Common myeloid progenitor, CD34-positive (primary cell): ENCODE data around the gene OLFM2.

Experiments
- CTCF ChIA-PET: fragments of 350-600 bp; sonication (Branson Sonifier 250); formaldehyde crosslinking; loops from one replicate; lab custom pipeline; 2021; ENCODE audit warnings: antibody characterized with exemption; lab: Charles Lee
- POLR2A ChIA-PET: fragments of 350-600 bp; sonication (Branson Sonifier 250); formaldehyde crosslinking; loops from one replicate; lab custom pipeline; 2021; ENCODE audit warnings: antibody characterized with exemption; lab: Charles Lee
- DNase-seq, 3 donors: peaks; one replicate each; pipeline versions ENCODE4 v3.0.0 to v3.0.0-alpha.2; 2013
- H3K27ac ChIP-seq, 2 experiments: 1 replicate in 1 of 2; 2 replicates in 1 of 2; pipeline ENCODE4 v1.7.0; 2013; ENCODE audit warnings: inconsistent platforms in 2 of 2, low read length in 2 of 2, mild to moderate bottlenecking in 2 of 2, low read depth in 1 of 2, moderate library complexity in 1 of 2; ENCODE audit not compliant: severe bottlenecking in 2 of 2, insufficient read depth in 1 of 2, poor library complexity in 1 of 2
- H3K27me3 ChIP-seq, 5 experiments: replicated peaks in 2 of 5; 1 replicate in 3 of 5; 2 replicates in 2 of 5; pipeline versions ENCODE4 v1.6.1 to v1.7.0; 2013; ENCODE audit warnings: low read length in 4 of 5, mild to moderate bottlenecking in 2 of 5, moderate library complexity in 2 of 5, inconsistent platforms in 1 of 5; ENCODE audit not compliant: insufficient read depth in 5 of 5, control insufficient read depth in 4 of 5
- H3K36me3 ChIP-seq, 4 experiments: 1 replicate in 2 of 4; 2 replicates in 2 of 4; pipeline versions ENCODE4 v1.6.1 to v1.7.0; 2013; ENCODE audit warnings: low read length in 3 of 4, control low read depth in 1 of 4, mild to moderate bottlenecking in 1 of 4; ENCODE audit not compliant: control insufficient read depth in 4 of 4, insufficient read depth in 4 of 4
- H3K4me1 ChIP-seq, 4 experiments: 1 replicate in 3 of 4; 2 replicates in 1 of 4; pipeline versions ENCODE4 v1.6.1 to v1.7.1; 2013; ENCODE audit warnings: low read length in 3 of 4, mild to moderate bottlenecking in 3 of 4, control low read depth in 1 of 4, inconsistent platforms in 1 of 4, moderate library complexity in 1 of 4; ENCODE audit not compliant: control insufficient read depth in 4 of 4, insufficient read depth in 4 of 4; ENCODE audit errors: control extremely low read depth in 1 of 4
- H3K4me3 ChIP-seq, 7 experiments: 1 replicate in 4 of 7; 2 replicates in 3 of 7; pipeline versions ENCODE4 v1.5.1 to v1.7.0; 2013; ENCODE audit warnings: mild to moderate bottlenecking in 7 of 7, low read length in 6 of 7, moderate library complexity in 6 of 7, inconsistent platforms in 2 of 7, low read depth in 2 of 7, control low read depth in 1 of 7; ENCODE audit not compliant: insufficient read depth in 4 of 7, control insufficient read depth in 1 of 7; ENCODE audit errors: extremely low read depth in 1 of 7
- H3K9me3 ChIP-seq, 5 experiments: 1 replicate in 4 of 5; 2 replicates in 1 of 5; pipeline versions ENCODE4 v1.6.1 to v1.7.1; 2013; ENCODE audit warnings: low read length in 4 of 5, mild to moderate bottlenecking in 2 of 5, inconsistent platforms in 1 of 5, low read depth in 1 of 5, moderate library complexity in 1 of 5; ENCODE audit not compliant: control insufficient read depth in 4 of 5, insufficient read depth in 2 of 5; ENCODE audit errors: control extremely low read depth in 1 of 5
- WGBS: methylation state at CpG from one replicate; pipeline ENCODE4 v1.1.5; 2013; ENCODE audit not compliant: insufficient coverage; 5-methylcytosine and 5-hydroxymethylcytosine counted together

OLFM2 gene

DNA sequence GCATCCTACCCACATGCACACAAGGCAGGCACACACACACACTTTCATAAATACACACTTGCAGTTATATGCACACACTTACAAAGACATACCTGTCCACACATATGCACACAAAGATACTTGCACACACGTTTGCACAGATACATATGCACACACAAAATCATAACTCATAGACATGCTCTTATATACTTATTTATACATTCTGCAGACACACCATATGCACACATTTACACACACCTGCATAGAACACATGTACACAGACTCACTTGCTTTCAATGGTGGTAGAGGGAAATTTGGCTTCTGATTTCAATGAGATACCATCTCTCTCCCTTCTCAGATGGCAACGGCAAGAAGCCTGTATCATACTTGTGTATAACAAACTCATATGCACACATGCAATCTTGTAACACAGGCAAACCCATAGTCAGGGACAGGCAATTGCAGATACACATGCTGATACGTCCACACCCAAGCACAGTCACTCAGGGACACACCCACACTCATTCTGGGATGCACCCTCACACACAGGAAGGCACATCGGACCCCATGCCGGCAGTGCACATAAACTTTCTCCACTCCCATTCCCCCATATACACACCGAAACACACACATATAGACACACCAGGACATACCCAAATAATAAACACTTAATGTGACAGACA is 24.7 kb downstream of the OLFM2 start:
- peaks cover 3 to 60% (median 21%) of the 10 kb centered on the region in 5 experiments for H3K27me3 ChIP-seq
- WGBS = 86% methylated on average over 3 of the region's 6 CpGs
- POLR2A ChIA-PET = no interaction called here
- no peaks in the 10 kb centered on the region for H3K36me3 ChIP-seq
- no peak overlapping the region for H3K27ac ChIP-seq
- no peak for DNase-seq
- H3K9me3 ChIP-seq = peaks cover 0 to 2% (median 0%) of the 10 kb centered on the region in 5 experiments
- peaks cover 0 to 16% (median 8%) of the 10 kb centered on the region in 4 experiments for H3K4me1 ChIP-seq
- CTCF ChIA-PET = no interaction called here
- no peak overlapping the region for H3K4me3 ChIP-seq

DNA sequence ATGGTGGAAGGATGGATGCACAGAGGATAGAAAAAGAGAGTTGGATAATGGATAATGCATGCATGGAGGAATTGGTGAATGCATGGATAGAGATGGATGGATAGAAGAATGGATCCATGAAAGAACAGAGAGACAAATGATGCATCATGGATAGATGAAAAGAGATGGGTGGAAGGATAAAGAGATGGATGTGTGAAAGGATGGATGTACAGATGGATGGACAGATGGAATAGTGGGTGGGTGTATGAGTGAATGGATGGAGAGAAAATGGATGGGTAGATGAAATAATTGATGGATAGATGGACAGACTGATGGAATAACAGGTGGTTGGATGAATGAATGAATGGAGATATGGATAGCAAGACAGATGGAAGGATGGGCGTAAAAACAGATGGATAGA is 25.7 kb downstream of the OLFM2 start:
- DNase-seq = no peak
- no peak overlapping the region for H3K27ac ChIP-seq
- CTCF ChIA-PET = no interaction called here
- peaks cover 3 to 61% (median 19%) of the 10 kb centered on the region in 5 experiments for H3K27me3 ChIP-seq
- no peak overlapping the region for H3K4me3 ChIP-seq
- no peaks in the 10 kb centered on the region for H3K36me3 ChIP-seq
- WGBS = 100% methylated on average over 1 of the region's 1 CpG
- peaks cover 0 to 2% (median 0%) of the 10 kb centered on the region in 5 experiments for H3K9me3 ChIP-seq
- peaks cover 0 to 16% (median 8%) of the 10 kb centered on the region in 4 experiments for H3K4me1 ChIP-seq
- POLR2A ChIA-PET = no interaction called here

DNA sequence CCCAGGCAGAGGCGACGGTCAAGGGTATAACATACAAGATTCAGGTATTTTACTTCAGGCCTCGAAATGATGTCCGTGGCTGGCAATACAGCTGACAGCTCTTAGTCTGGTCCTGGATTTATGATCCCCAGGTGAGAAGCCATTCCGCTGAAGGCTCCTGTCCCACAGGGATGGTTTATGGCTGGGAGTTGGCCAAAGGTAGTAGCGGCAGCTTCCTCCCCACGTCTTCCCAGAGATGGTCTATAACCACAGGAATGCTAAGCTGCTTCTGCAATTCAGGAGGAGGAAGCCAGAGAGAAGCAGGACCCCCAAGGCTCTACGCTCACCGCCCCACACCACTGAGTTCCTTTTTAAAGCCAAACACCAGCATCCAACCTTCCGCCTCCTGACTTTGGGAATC is 27.1 kb downstream of the OLFM2 start:
- CTCF ChIA-PET = no interaction called here
- H3K27me3 ChIP-seq = peaks cover 3 to 61% (median 19%) of the 10 kb centered on the region in 5 experiments

DNA sequence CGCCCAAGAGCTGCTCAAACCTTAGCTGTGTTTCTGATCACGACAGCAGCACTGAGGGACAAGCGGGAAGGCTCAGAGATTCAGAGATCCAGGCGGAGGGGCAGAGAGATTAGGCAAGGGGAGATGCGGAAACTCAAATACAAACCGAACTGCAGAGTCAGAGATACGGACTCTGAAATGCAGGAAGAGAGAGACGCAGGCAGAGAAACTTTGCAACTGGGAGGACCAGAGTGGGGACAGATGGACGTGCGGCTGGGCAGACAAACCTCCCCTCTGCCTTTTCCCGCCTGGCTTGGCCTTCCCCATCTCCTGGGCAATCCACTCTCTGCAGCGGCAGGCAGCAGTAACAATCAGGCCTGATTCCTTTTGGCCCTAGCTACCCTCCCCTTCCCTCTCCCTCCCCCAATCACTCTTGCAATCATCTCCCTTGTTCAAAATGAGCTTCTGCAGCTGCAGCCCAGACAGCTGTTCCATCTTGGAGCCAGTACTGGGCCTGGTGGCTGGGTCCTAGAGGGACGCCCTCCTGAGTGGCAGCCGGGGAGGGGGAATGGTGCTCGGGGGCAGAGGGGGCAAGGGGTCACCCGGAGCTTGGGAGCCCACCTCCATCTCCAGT is 29.7 kb downstream of the OLFM2 start:
- peaks cover 4 to 48% (median 8%) of the 10 kb centered on the region in 5 experiments for H3K27me3 ChIP-seq
- no peak overlapping the region for H3K4me3 ChIP-seq
- no peaks in the 10 kb centered on the region for H3K4me1 ChIP-seq
- ChIA-PET CTCF (no interaction called here), POLR2A (no interaction called here)
- no peak overlapping the region for H3K27ac ChIP-seq
- no peak for DNase-seq
- H3K9me3 ChIP-seq = no peaks in the 10 kb centered on the region
- no peaks in the 10 kb centered on the region for H3K36me3 ChIP-seq
- WGBS = 79% methylated on average over 15 of the region's 16 CpGs

More for the DNA sequence above, 27.1 kb downstream of the OLFM2 start:
- DNase-seq = no peak
- POLR2A ChIA-PET = no interaction called here
- Histone ChIP-seq H3K9me3 (peaks cover 0 to 2% (median 0%) of the 10 kb centered on the region in 5 experiments), H3K4me3 (no peak overlapping the region), H3K36me3 (no peaks in the 10 kb centered on the region), H3K4me1 (peaks cover 0 to 11% (median 3%) of the 10 kb centered on the region in 4 experiments), H3K27ac (no peak overlapping the region)
- 56% methylated on average over 5 of the region's 10 CpGs for WGBS

DNA sequence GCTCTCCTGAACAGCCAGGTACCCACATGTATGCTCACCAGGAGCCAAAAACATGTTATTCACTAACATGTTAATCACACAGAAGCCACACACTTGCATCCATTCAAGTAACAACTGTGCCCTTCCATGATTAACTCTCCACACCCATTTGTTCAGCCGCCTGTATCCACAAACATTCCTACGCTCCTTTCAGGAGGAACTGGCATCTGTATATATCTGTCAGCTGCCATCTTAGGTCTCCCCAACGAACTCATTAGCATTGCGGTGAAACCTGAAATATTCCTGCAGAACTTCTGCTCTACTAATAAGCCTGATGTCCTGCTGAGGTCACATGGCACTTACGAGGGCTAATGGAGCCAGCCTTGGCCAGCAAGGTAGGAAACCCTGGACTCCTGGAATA is 33.0 kb downstream of the OLFM2 start:
- Histone ChIP-seq H3K9me3 (no peaks in the 10 kb centered on the region), H3K27ac (no peak overlapping the region), H3K4me1 (no peaks in the 10 kb centered on the region), H3K36me3 (no peaks in the 10 kb centered on the region), H3K27me3 (peaks cover 2 to 48% (median 5%) of the 10 kb centered on the region in 5 experiments), H3K4me3 (no peak overlapping the region)
- ChIA-PET POLR2A (no interaction called here), CTCF (no interaction called here)
- 86% methylated on average over 5 of the region's 5 CpGs for WGBS
- DNase-seq = no peak

DNA sequence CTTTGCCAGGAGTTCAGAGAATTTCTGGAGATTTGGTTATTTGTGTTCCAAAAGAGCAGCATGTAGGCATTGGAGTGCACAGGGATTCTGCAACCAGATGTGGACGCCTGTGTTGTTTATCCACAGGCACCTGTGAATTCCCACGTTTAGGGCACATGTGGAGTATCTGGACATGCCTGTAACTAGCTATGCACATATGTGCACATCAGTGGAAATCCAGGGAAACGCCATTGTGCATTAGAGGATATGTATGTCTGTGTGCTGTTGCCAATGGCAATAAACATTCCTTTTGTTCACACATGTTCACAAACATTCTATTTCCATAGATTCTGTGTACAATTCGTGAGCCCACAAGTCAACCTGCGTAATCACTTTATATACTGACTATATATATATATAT is 34.7 kb downstream of the OLFM2 start:
- no peak overlapping the region for H3K27ac ChIP-seq
- no peaks in the 10 kb centered on the region for H3K36me3 ChIP-seq
- POLR2A ChIA-PET = no interaction called here
- CTCF ChIA-PET = no interaction called here
- no peaks in the 10 kb centered on the region for H3K4me1 ChIP-seq
- no peak overlapping the region for H3K4me3 ChIP-seq
- peaks cover 2 to 48% (median 5%) of the 10 kb centered on the region in 5 experiments for H3K27me3 ChIP-seq
- no peak for DNase-seq
- 64% methylated on average over 2 of the region's 5 CpGs for WGBS
- no peaks in the 10 kb centered on the region for H3K9me3 ChIP-seq

DNA sequence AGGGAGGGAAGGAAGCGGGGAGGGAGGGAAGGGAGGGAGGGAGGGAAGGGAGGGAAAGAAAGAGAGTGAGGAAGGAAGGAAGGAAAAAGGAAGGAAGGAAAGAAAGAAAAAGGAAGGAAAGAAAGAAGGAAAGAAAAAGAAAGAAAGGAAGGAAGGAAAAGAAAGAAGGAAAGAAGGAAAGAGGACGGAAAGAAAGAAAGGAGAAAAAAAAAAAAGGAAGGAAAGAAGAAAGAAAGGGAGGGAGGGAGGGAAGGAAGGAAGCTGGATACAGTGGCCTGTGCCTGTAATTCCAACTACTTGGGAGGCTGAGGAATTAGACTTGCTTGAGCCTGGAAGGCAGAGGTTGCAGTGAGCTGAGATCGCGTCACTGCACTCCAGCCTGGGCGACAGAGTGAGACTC is 35.3 kb downstream of the OLFM2 start:
- peaks cover 2 to 43% (median 5%) of the 10 kb centered on the region in 5 experiments for H3K27me3 ChIP-seq
- H3K27ac ChIP-seq = no peak overlapping the region
- H3K9me3 ChIP-seq = no peaks in the 10 kb centered on the region
- ChIA-PET POLR2A (no interaction called here), CTCF (interaction anchor here (1.2 kb wide), 1 partner anchor 12 kb away, joined by 3 read pairs; no protein-coding TSS in a partner anchor)
- H3K4me3 ChIP-seq = no peak overlapping the region
- WGBS = 38% methylated on average over 2 of the region's 5 CpGs
- no peaks in the 10 kb centered on the region for H3K4me1 ChIP-seq
- no peak for DNase-seq
- no peaks in the 10 kb centered on the region for H3K36me3 ChIP-seq
